H1 (cell line): Measurements from ENCODE around the gene WDFY1.

Source experiments
- ASH2L ChIP-seq: fragments of 200-600, 300-600 bp; sonication (generic); IDR thresholded peaks from one replicate; pipeline ENCODE4 v1.7.1; 2017; ENCODE audit warnings: low read length
- CBX5 ChIP-seq: fragments of 300-800, 300-1000 bp; sonication (generic); IDR thresholded peaks from 2 replicates; pipeline ENCODE4 v1.7.1; 2016; ENCODE audit warnings: antibody characterized with exemption, low read length, low read depth
- CTCF ChIP-seq, 3 experiments: IDR thresholded peaks; 1 replicate in 2 of 3; 2 replicates in 1 of 3; pipeline versions ENCODE4 v1.5.1 to v1.6.1; 2011; ENCODE audit warnings: low read length in 3 of 3, mild to moderate bottlenecking in 3 of 3, inconsistent platforms in 2 of 3, low read depth in 1 of 3, moderate library complexity in 1 of 3; ENCODE audit not compliant: insufficient read depth in 1 of 3; ENCODE audit errors: control extremely low read depth in 1 of 3
- POLR2A ChIP-seq, 2 experiments: IDR thresholded peaks; 1 replicate in 1 of 2; 2 replicates in 1 of 2; pipeline ENCODE4 v1.6.1; 2011; ENCODE audit warnings: low read depth in 2 of 2, low read length in 2 of 2, mild to moderate bottlenecking in 2 of 2; ENCODE audit errors: control extremely low read depth in 1 of 2
- POLR2AphosphoS5 ChIP-seq: IDR thresholded peaks from 2 replicates; pipeline ENCODE4 v1.6.1; 2011; ENCODE audit warnings: low read depth, low read length
- RAD21 ChIP-seq, 2 experiments: IDR thresholded peaks in 1 of 2; conservative IDR thresholded peaks in 1 of 2; 2 replicates each; pipeline ENCODE4 v1.6.1; 2011; ENCODE audit warnings: low read depth in 2 of 2, low read length in 2 of 2, improper control_type of control experiment in 1 of 2, inconsistent platforms in 1 of 2, mild to moderate bottlenecking in 1 of 2, moderate library complexity in 1 of 2
- RFX5 ChIP-seq: IDR thresholded peaks from 2 replicates; pipeline ENCODE4 v1.6.1; 2011; ENCODE audit warnings: low read depth, low read length, improper control_type of control experiment, borderline replicate concordance
- RXRA ChIP-seq: IDR thresholded peaks from 2 replicates; pipeline ENCODE4 v1.6.1; 2011; ENCODE audit warnings: low read depth, mild to moderate bottlenecking, low read length, moderate library complexity; ENCODE audit not compliant: insufficient read depth
- SAP30 ChIP-seq: fragments of 300-600 bp; sonication (generic); IDR thresholded peaks from 2 replicates; pipeline ENCODE4 v1.7.1; 2012; ENCODE audit warnings: low read length, moderate library complexity, mild to moderate bottlenecking, inconsistent platforms; ENCODE audit not compliant: insufficient read depth, insufficient replicate concordance
- SP1 ChIP-seq: IDR thresholded peaks from 2 replicates; pipeline ENCODE4 v1.6.1; 2011; ENCODE audit warnings: low read depth, low read length
- SRF ChIP-seq: IDR thresholded peaks from 2 replicates; pipeline ENCODE4 v1.6.1; 2011; ENCODE audit warnings: mild to moderate bottlenecking, low read depth, low read length, moderate library complexity
- SUZ12 ChIP-seq: fragments of 200-600 bp; sonication (generic); IDR thresholded peaks from 2 replicates; pipeline ENCODE4 v1.6.1; 2012; ENCODE audit warnings: mild to moderate bottlenecking, inconsistent platforms, low read length, moderate library complexity, mixed read lengths
- TAF7 ChIP-seq: optimal IDR thresholded peaks from 2 replicates; pipeline ENCODE3; 2011; ENCODE audit warnings: low read depth, mild to moderate bottlenecking, inconsistent platforms, low read length, moderate library complexity, borderline replicate concordance

- TF ChIP-seq SUZ12 = no peak
- no peak for TF ChIP-seq SAP30
- TF ChIP-seq RAD21 (IDR thresholded peaks at IDR 0.05 in 1 of 2, conservative IDR thresholded peaks at IDR 0.05 in 1 of 2; ENCODE audit: low read depth in 2 of 2, low read length in 2 of 2) = no peak
- no peak for TF ChIP-seq POLR2AphosphoS5
- no peak for TF ChIP-seq CTCF (IDR thresholded peaks at IDR 0.05; ENCODE audit: control extremely low read depth in 1 of 3, insufficient read depth in 1 of 3, low read depth in 1 of 3, low read length in 3 of 3)
- no peak for TF ChIP-seq RFX5
- no peak for TF ChIP-seq SP1
- no peak for TF ChIP-seq RXRA
- TF ChIP-seq POLR2A (IDR thresholded peaks at IDR 0.05; ENCODE audit: control extremely low read depth in 1 of 2, low read depth in 2 of 2, low read length in 2 of 2) = no peak
- TF ChIP-seq TAF7 = no peak
- TF ChIP-seq CBX5 = no peak
- TF ChIP-seq ASH2L = no peak
- no peak for TF ChIP-seq SRF
Observed at GRCh38 chr2:223847410-223847809, 97.7 kb downstream of the WDFY1 start.
